ENCODE results near the gene WDR33.
A peak's percentile ranks its signal among the peaks of the same experiment; 100 is the strongest.

Gene WDR33

DNA sequence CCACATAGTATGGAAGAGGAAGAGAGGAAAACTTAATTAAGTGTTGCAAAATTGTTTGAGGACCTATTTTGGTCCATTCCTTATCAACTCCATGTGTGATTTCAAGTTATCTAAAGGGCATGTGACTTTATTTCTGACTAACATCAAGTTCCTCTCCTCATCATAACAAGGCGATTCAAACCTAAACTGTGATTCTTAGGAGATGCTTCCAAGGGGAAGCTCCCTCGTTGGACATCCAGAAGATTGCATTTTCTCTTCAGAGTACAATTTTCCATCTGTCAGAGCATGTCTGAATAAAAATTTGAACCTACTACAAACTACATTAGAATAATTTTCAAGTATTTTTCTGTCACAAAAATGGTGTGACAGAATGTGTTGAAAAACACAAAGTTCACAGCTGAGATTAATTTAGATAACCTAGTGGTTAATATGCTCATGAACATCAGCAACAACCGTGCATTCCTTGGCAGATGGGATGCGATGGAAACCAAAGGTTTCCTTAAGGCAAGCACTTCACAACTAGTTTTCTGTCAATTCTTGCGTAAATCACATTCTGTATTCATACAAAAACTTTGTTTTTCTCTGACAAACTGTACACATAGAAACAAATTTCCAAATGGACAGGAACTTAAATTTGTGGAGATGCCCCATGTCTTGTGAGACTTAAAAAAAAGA is 105.4 kb downstream of the WDR33 start:
- H3F3A ChIP-seq (ENCODE audit: insufficient read depth, low read length), result peaks cover 41% of the 10 kb centered on the region
- H2AFZ ChIP-seq (ENCODE audit: low read length), result no peak overlapping the region
- no peak for DNase-seq
- H3K4me2 ChIP-seq (ENCODE audit: low read depth, low read length), result no peak overlapping the region
- TF ChIP-seq, protein P1, sequence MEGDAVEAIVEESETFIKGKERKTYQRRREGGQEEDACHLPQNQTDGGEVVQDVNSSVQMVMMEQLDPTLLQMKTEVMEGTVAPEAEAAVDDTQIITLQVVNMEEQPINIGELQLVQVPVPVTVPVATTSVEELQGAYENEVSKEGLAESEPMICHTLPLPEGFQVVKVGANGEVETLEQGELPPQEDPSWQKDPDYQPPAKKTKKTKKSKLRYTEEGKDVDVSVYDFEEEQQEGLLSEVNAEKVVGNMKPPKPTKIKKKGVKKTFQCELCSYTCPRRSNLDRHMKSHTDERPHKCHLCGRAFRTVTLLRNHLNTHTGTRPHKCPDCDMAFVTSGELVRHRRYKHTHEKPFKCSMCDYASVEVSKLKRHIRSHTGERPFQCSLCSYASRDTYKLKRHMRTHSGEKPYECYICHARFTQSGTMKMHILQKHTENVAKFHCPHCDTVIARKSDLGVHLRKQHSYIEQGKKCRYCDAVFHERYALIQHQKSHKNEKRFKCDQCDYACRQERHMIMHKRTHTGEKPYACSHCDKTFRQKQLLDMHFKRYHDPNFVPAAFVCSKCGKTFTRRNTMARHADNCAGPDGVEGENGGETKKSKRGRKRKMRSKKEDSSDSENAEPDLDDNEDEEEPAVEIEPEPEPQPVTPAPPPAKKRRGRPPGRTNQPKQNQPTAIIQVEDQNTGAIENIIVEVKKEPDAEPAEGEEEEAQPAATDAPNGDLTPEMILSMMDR (IDR thresholded peaks at IDR 0.05; ENCODE audit: low read length), result no peak
- TF ChIP-seq EZH2phosphoT487 (IDR thresholded peaks at IDR 0.05; ENCODE audit: low read length) (no peak), EZH2 (optimal IDR thresholded peaks at IDR 0.05; ENCODE audit: low read depth, low read length) (no peak)
- no peaks in the 10 kb centered on the region for H3K27me3 ChIP-seq (replicated peaks; ENCODE audit: insufficient read depth, low read length)
- H3K9ac ChIP-seq (ENCODE audit: low read length), result no peak overlapping the region
- H3K9me2 ChIP-seq (replicated peaks; ENCODE audit: insufficient read depth, low read length), result no peaks in the 10 kb centered on the region
- peak overlapping the region; percentile 53; the same call in 1 of the 2 replicates for H3K27ac ChIP-seq (ENCODE audit: low read length)
- H3K79me2 ChIP-seq (ENCODE audit: low read length), result peaks cover 32% of the 10 kb centered on the region
- H3K4me3 ChIP-seq (ENCODE audit: low read length), result no peak overlapping the region
- H3K4me1 ChIP-seq (ENCODE audit: low read length), result peaks cover 33% of the 10 kb centered on the region
- 0 out of 2 replicates have a peak, but pooled peaks cover 3% of the 10 kb centered on the region for H3K36me3 ChIP-seq (replicated peaks; ENCODE audit: insufficient read depth, low read length)
- no peaks in the 10 kb centered on the region for H4K20me1 ChIP-seq (ENCODE audit: insufficient read depth, low read length)
- H3K9me3 ChIP-seq (replicated peaks; ENCODE audit: insufficient read depth, low read length), result no peaks in the 10 kb centered on the region

DNA sequence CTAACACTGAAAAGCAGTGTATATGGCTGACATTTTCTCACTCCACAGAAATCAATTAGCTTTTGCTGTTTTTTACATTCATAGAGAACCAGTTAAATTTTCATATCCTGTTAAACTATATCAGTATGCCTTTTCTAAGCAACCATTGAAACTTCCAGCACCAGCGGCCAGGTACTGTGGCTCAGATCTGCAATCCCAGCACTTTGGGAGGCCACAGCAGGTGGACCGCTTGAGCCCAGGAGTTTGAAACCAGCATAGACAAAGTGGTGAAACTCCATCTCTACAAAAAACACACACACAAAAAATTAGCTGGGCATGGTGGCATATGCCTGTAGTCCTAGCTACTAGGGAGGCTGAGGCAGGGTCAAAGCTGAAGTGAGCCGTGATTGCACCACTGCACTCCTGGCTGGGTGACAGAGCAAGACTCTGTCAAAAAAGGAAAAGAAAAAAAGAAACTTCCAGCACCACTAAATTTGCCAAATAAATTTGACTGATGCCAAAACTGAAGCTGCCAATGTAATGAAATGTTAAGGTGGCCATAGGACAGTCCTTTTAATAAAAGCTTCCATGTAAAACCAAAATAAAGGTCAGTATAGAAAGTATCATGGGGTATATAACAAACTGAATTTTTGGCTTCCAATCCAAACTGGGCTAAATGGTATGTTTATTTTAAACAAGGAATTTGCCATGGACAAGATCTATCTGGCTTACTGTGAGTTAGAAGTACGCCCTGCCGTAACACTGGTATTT is 106.2 kb downstream of the WDR33 start:
- Histone ChIP-seq H3K27me3 (replicated peaks; ENCODE audit: insufficient read depth, low read length) (no peaks in the 10 kb centered on the region), H4K20me1 (ENCODE audit: insufficient read depth, low read length) (no peaks in the 10 kb centered on the region), H3K4me3 (ENCODE audit: low read length) (no peak overlapping the region), H3K9me2 (replicated peaks; ENCODE audit: insufficient read depth, low read length) (no peaks in the 10 kb centered on the region), H2AFZ (ENCODE audit: low read length) (no peak overlapping the region), H3K4me1 (ENCODE audit: low read length) (peaks cover 37% of the 10 kb centered on the region), H3F3A (ENCODE audit: insufficient read depth, low read length) (peaks cover 45% of the 10 kb centered on the region), H3K4me2 (ENCODE audit: low read depth, low read length) (peak overlapping the region; percentile 25; the same call in 1 of the 2 replicates), H3K79me2 (ENCODE audit: low read length) (peaks cover 32% of the 10 kb centered on the region), H3K36me3 (replicated peaks; ENCODE audit: insufficient read depth, low read length) (0 out of 2 replicates have a peak, but pooled peaks cover 3% of the 10 kb centered on the region), H3K27ac (ENCODE audit: low read length) (peak overlapping the region; percentile 53; the same call in 1 of the 2 replicates), H3K9me3 (replicated peaks; ENCODE audit: insufficient read depth, low read length) (no peaks in the 10 kb centered on the region), H3K9ac (ENCODE audit: low read length) (peak overlapping the region; percentile 3; the same call in 1 of the 2 replicates)
- TF ChIP-seq EZH2phosphoT487 (IDR thresholded peaks at IDR 0.05; ENCODE audit: low read length), result no peak
- TF ChIP-seq, protein P1 (IDR thresholded peaks at IDR 0.05; ENCODE audit: low read length), result no peak
- no peak for TF ChIP-seq EZH2 (optimal IDR thresholded peaks at IDR 0.05; ENCODE audit: low read depth, low read length)
- DNase-seq, result peak; percentile 64

DNA sequence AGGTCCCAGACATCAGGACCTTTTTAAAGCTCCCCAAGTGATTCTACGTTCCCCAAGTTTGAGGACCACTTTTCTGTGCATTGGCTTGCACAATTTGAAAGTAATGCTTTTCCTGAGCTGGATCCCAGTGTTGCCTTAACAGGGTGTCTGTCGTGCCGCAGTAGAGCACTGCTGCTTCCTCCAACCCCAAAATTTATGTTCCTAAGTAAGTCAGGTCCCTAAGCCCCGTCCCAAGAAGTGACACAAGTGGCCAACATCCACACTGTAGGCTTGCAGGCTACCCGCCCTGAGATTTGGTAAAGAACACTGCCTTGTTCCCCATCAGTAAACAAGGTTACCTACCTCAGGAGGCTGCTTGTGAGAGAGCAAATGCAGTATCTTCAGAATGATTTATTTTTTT is 107.7 kb downstream of the WDR33 start:
- TF ChIP-seq EZH2phosphoT487 (IDR thresholded peaks at IDR 0.05; ENCODE audit: low read length), result no peak
- TF ChIP-seq, protein P1 (IDR thresholded peaks at IDR 0.05; ENCODE audit: low read length), result no peak
- TF ChIP-seq EZH2 (optimal IDR thresholded peaks at IDR 0.05; ENCODE audit: low read depth, low read length), result no peak
- no peaks in the 10 kb centered on the region for H3K9me3 ChIP-seq (replicated peaks; ENCODE audit: insufficient read depth, low read length)
- H3K4me2 ChIP-seq (ENCODE audit: low read depth, low read length), result peak overlapping the region; percentile 97; the same call in 1 of the 2 replicates
- 0 out of 2 replicates have a peak, but pooled peaks cover 3% of the 10 kb centered on the region for H3K36me3 ChIP-seq (replicated peaks; ENCODE audit: insufficient read depth, low read length)
- H3F3A ChIP-seq (ENCODE audit: insufficient read depth, low read length), result peaks cover 45% of the 10 kb centered on the region
- no peaks in the 10 kb centered on the region for H4K20me1 ChIP-seq (ENCODE audit: insufficient read depth, low read length)
- peaks cover 32% of the 10 kb centered on the region for H3K79me2 ChIP-seq (ENCODE audit: low read length)
- H3K27ac ChIP-seq (ENCODE audit: low read length), result no peak overlapping the region
- peaks cover 37% of the 10 kb centered on the region for H3K4me1 ChIP-seq (ENCODE audit: low read length)
- H3K27me3 ChIP-seq (replicated peaks; ENCODE audit: insufficient read depth, low read length), result no peaks in the 10 kb centered on the region
- no peaks in the 10 kb centered on the region for H3K9me2 ChIP-seq (replicated peaks; ENCODE audit: insufficient read depth, low read length)
- H3K9ac ChIP-seq (ENCODE audit: low read length), result no peak overlapping the region
- H3K4me3 ChIP-seq (ENCODE audit: low read length), result no peak overlapping the region
- H2AFZ ChIP-seq (ENCODE audit: low read length), result no peak overlapping the region
- no peak for DNase-seq
